OCI-LY1 (cell line): ENCODE measurements around the gene PROSER2.

Experiments
- CTCF ChIP-seq: fragments of 200-600 bp; sonication (generic), shearing (Covaris generic); IDR thresholded peaks from 2 replicates; pipeline ENCODE4 v1.5.1; 2017; ENCODE audit warnings: mild to moderate bottlenecking, antibody characterized with exemption, low read length, moderate library complexity, mixed read lengths
- EZH2 ChIP-seq: fragments of 200-600 bp; sonication (generic), shearing (Covaris generic); IDR thresholded peaks from 2 replicates; pipeline ENCODE4 v1.8.0; 2017; ENCODE audit warnings: borderline replicate concordance, mixed run types, mild to moderate bottlenecking, antibody characterized with exemption, low read length, moderate library complexity, mixed read lengths

DNA sequence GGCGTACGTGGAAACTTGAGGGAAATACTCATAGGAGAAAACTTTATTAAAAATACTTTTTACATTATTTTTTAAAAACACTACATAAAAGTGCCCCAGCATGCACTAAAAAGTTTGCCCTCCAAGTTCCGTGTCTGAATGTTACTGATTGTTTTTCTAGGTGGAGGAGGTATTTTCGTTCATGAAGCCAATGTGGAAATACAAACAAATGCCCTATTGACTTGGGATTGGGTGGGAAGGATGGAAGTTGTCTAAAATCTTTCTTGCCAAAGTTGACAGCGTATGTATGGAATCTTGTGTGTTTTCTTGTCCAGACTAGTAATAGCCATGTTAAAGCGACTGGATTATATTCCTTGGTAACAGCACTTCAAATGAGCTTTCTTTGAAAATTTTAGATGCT is 1.2 kb downstream of the PROSER2 start:
- TF ChIP-seq CTCF (no peak), EZH2 (no peak)
